DMS 273 treated with DMSO at 0.1 percent for 48 hours (cell line): ENCODE measurements around the gene URGCP.

Experiments
- DNase-seq: peaks from one replicate; lab custom pipeline; 2025; lab: John Stamatoyannopoulos, UW

The URGCP gene

DNA sequence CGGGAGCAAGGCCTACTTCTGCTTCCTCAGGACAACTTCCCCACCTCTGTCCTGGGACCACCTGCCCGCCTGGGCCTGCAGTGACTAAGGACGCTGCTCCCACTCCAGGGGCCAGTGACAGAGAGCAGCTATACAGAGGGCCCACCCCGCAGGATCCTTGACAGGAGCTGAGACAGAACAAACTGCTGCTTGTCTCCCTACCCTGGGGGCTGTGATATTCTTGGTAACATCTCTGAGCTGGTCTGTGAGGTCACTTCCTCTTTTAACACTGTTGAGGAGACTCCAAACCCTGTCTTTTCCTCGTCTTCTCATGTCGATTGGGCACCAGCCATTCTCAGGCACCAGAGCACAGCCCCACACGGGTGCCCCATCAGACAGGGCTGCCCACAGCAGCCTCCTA is 30.2 kb downstream of the URGCP start:
- no peak for DNase-seq

DNA sequence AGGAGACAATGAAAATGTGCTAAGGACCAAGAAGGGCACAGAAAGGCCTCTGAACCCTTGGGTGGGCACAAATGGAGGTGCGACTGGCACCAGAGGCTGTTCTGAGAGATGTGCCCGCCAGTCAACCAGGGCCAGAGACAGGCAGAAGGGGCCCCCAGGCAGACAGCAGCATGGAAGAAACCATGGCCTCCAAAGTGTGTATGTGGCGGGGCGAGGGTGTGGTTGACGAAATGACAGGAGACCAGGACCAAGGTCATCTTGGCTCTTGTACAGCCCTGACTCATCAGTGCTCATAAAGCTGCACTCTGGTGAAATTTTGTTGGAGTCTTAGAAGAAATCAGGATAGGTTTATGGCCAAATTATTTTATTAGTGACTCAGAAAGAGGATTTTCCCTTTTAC is 33.1 kb downstream of the URGCP start:
- DNase-seq: no peak

- DNase-seq: no peak
Observed at GRCh38 chr7:43872406-43873110, 33.8 kb downstream of the URGCP start.

- no peak for DNase-seq
Observed at GRCh38 chr7:43871064-43871463, 35.3 kb downstream of the URGCP start.

DNA sequence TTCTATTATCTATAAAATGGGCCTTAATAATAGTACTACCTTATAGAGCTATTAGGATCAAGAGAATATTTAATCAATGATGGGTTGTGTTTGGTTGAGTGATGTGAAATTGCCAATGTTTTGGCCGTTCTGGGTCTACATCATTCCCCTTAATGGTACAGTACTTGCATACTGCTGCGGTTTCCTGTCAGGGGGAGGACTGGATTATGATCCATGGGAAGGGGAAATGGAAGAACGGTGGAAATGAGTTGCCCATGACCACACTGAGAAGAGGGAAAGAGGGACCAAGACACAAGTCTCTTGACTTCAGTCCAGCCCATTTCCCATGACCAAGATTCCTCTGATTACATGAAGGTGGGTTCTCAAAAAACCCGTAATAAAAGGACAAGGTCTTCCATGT is 36.1 kb downstream of the URGCP start:
- DNase-seq: no peak

DNA sequence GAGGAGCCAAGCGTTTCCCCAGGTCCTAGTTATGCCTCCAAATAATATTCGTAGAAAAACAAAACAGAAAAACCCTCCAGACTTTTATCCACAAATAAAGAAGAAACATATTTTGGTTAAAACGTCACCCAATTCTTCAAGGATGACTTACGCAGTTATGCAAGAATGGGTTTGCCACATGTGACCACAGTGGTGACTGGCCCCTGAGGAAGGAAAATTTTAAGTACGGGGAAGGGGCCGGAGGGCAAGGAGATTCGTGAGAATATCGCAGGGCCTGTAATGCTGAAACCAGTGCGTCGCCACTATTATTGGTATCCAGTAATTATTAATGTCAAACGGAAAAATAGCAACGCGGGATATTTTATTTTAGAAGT is 36.5 kb downstream of the URGCP start:
- DNase-seq: no peak

DNA sequence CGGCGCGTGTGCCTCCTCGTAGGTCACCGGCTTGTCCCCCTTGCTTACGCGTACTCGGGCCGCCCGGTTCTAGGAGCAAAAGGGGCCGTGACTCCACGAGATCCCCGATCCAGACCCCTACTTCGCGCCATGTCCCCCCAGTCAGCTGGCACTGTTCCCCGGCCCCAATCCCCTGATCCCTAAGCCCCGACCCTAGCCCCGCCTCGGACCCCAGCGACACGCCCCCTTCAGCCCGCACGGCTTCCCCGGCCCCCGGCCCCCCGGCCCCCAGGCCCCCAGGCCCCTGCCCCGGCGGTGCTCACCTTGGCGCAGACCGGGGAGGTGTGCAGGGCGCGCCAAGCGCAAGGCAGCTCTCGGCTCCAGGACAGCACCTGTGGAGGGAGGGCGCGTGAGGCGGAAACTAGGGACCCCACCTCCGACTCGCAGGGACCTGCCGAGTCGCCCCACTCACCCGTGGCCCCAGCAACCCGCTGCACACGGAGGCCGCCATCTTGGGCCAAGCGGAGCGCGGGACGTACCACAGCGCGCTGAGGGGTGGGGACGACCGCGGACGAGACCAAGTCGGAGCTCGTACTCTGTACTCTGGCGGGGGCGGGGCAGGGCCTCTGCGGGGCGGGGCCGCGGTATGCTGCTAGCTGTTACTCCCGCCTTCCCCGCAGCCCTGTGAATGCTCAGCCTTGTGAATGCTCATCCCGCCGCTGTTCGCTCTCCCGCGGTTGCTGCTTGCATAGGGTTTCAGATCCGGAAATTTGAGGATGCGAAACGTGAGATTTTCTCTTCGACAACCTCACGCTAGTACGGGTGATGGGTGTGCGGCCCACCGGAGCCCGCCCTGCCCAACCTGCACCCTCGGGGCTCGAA is 37.2 kb downstream of the URGCP start, which contains the start of gene MRPS24:
MRPS24 (minus strand) TSS at position 512 of the 861 bp plus-strand sequence; CDS start at position 490, 22 bp downstream.
- DNase-seq: peak; percentile 98

GRCh38 chr7:43868681-43869005 is 37.8 kb downstream of the URGCP start:
- DNase-seq: no peak

DNA sequence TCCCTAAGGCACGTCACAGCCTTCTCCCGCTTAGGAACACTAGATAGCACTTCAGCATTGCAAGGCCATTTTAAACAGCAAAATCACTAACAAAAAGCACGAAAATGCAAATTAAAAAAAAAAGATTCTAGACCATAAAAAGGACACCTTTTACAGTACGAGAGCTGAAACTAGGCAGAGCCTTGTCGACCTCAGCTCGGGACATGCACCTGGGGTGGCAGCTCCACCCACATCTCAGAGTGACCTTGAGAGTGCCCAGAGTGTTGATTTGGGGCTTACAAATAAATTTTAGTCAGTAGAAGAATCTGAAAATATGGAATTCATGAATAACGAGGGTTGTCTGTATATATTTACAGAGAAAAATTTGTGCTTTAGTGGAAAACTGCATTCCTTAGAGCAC is 38.2 kb downstream of the URGCP start:
- DNase-seq: no peak

DNA sequence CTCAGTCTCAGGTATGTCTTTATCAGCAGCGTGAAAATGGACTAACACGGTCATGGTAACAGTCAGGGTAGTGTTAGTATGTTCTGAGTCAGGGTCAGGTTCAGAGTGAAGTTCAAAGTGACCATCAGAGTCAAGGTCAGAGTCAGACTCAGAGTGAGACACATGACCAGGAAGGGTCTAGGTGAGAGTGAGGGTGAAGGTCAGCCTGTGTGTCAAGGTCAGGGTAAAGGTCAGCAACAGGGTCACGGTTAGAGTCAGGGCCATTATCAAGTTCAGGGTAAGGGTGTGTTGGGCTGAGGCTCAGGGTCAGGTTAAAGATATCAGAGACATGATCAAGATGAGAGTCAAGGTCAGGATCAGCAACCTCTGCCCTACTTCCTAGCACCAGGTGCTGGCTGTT is 41.1 kb downstream of the URGCP start:
- no peak for DNase-seq

- DNase-seq: no peak
Observed at GRCh38 chr7:43864126-43864525, 42.3 kb downstream of the URGCP start.

DNA sequence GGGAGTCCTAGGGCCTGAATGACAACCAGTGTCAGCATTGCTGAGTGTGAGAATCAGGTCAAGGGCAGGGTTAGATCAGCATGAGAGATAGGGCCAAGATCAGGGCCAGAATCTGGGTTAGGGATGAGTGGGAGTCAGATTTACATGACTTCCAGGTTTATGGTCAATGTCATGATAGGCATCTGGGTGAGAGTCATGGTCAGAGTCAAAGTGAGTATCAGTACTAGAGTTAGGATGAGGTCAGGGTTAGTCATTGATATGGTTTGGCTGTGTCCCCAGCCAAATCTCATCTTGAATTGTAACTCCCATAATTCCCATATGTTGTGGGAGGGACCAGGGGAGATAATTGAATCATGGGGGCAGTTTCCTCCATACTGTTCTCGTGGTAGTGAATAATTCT is 49.4 kb downstream of the URGCP start:
- no peak for DNase-seq

DNA sequence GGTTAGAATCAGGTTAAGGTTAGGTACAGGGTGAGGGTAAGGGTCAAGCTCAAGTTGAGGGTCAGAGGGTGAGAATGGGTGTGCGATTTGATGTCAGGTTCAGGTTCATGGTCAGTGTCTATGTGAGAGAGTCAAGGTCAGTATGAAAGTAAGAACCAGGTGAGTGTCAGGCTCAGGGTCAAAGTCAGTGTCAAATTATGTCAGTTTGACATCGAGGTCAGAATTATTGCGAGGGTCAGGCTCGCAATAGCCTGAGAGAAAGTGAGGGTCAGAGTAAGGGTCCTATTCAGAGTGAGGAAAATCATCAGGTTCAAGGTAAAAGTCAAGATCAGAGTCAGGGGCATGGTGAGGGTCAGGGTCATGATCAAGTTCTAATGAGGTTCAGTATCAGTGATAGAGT is 50.1 kb downstream of the URGCP start:
- no peak for DNase-seq

GRCh38 chr7:43855176-43855575 is 51.2 kb downstream of the URGCP start:
- DNase-seq: no peak

GRCh38 chr7:43851805-43852204 is 54.6 kb downstream of the URGCP start:
- DNase-seq: no peak

DNA sequence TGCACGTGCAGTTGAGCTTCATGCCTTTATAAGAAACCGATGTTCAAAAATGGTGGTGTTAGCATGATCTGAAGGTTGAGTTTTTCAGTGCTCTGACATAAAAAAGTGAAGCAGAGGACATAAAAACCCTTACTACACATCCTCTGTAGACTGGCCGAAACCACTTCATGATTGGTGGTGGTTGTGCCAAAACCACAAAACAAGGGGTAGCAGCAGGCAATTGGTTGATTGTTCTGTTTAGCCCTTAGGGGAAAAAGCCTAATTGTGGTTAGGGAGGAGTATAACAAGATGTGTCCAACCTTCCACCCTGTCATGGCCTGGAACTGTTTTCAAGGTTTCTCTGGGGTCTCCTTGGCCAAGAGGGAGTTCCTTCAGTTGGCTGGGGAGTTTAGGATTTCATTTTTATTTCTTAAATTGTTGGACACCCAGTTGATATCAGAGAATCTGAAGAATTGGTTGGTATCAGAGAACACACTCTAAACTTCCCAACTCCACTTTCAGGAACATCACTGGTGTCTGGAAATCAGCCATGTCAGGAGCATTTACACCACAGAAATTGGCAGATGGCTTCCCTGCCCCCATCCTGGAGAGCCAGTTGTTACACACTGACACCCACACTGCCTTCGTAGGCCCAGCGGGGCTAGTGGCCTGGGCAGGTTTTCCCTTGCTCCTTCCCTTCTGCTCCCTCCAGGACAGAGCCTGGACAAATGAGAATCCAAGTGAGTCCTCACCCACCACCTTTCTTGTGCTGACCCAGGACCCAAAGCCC is 55.9 kb downstream of the URGCP start:
- DNase-seq: no peak

DNA sequence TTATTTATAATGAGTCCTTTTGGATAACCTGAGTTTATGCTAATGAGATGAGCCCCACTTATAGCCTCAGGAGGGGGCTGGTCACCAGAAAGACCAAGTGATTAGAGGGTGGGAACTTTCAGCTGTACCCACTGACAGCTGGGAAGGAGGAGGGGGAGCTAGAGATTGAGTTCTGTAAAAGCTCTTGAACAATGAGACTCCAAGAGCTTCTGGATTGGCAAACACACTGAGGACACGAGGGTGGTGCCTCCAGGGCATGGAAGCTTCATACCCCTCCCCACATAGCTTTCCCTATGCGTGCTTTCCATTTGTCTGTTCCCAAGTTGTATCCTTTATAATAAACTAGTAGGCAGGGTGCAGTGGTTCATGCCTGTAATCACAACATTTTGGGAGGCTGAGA is 57.3 kb downstream of the URGCP start:
- DNase-seq: no peak

GRCh38 chr7:43847496-43847895 is 58.9 kb downstream of the URGCP start:
- no peak for DNase-seq

DNA sequence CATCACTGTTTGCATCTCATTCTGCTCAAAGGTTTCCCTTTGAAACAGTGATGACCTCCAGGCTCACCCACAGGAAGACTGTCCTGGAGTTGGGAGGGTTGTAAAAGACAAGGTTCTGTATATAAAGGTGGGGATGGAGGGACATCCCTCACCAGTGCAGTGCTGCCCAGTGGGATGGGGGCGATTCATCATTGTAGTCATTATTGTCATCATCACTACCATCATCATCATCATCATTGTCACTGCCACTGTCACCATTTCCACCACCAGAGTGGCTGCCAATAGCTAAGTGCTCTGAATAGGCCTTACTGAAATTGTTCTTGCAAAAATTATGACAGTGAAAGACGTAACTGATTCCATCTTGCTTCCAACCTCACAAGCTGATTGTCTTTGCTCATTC is 61.7 kb downstream of the URGCP start:
- DNase-seq: no peak

- DNase-seq: no peak
Observed at GRCh38 chr7:43844257-43844656, 62.1 kb downstream of the URGCP start.

- DNase-seq: no peak
Observed at GRCh38 chr7:43843296-43843695, 63.1 kb downstream of the URGCP start.

DNA sequence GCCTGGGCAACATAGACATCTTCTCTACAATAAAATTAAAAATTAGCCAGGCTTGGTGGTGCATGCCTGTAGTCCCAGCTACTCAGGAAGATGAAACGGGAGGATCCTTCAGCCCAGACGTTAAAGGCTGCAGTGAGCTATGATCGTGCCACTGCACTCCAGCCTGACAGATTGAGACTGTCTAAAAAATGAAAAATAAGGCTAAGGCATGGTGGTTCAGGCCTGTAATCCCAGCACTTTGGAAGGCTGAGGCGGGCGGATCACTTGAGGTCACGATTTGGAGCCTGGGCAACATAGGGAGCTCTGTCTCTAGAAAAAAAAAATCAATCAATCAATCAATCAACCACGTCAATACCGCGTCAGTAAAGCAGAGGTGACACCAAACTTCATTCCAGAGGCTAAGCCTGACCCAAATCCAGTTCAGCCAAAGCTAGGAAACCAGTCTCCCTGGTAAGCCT is 68.2 kb downstream of the URGCP start:
- DNase-seq: no peak
